ENCODE results near the gene OR2L5.

DNA sequence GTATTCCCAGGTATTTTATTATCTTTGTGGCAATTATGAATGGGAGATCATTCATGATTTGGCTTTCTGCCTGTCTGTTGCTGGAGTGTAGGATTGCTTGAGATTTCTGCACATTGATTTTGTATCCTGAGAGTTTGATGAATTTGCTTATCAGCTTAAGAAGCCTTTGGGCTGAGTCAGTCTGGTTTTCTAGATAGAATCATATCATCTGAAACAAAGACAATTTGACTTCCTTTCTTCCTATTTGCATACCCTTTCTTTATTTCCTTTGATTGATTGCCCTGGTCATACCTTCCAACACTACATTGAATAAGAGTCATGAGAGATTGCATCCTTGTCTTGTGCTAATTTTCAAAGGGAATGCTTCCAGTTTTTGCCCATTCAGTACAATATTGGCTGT lies 41.2 kb downstream of the OR2L5 start:
- TF ChIP-seq EZH2 (IDR thresholded peaks at IDR 0.05; ENCODE audit: insufficient read depth, poor library complexity, severe bottlenecking): no peak
- TF ChIP-seq EZH2phosphoT487 (IDR thresholded peaks at IDR 0.05; ENCODE audit: insufficient read depth, low read depth): no peak

Measured in GM23248 (cell line).